K562 (cell line): ENCODE results near the gene TBC1D16. TPM values are rescaled to one million over a fixed set of nuclear protein-coding genes. Genes with fewer than 3 reads are reported as not detected.

Experiments used
- ATAC-seq: fragments of 200-7000 bp; cut with Tn5 transposase; 3 replicates; pipeline ENCODE4 v1.9.1; 2020; ENCODE audit warnings: moderate library complexity
- BruUV-seq: library from RNA; stranded (reverse); fragments of 400-500 nt; replicated peaks from 2 replicates; lab custom pipeline; 2021; lab: Mats Ljungman, UMichigan
- CTCF ChIA-PET: fragments of 300-600 bp; formaldehyde crosslinking; extraction: SDS; loops from one replicate; lab custom pipeline; 2021; ENCODE audit warnings: low intra/inter-chr PET ratio; lab: Yijun Ruan, JAX
- POLR2A ChIA-PET: fragments of 300-600, 350-650 bp; sonication (Branson Sonifier 250); formaldehyde crosslinking; extraction: SDS; loops from one replicate; lab custom pipeline; 2021; ENCODE audit warnings: antibody characterized with exemption, inconsistent platforms; lab: Yijun Ruan, JAX
- DNase-seq, 4 experiments: peaks; one replicate each; pipeline versions ENCODE4 v3.0.0 to v3.0.0-alpha.2; 2011 to 2018; ENCODE audit warnings: low spot score in 3 of 4, mixed read lengths in 3 of 4; ENCODE audit errors: extremely low read depth in 1 of 4
- FAIRE-seq: peaks from 2 replicates; lab custom pipeline; 2011; peaks lifted over from hg19 to GRCh38; lab: Jason Lieb, UNC
- H2AFZ ChIP-seq: 2 replicates; pipeline ENCODE4 v1.6.0; 2011; ENCODE audit warnings: low read depth, low read length, control low read depth, inconsistent platforms
- H3K27ac ChIP-seq: fragments of 200-600 bp; 3 replicates; pipeline ENCODE4 v1.8.0; 2011; ENCODE audit warnings: low read depth, mild to moderate bottlenecking, control low read depth, inconsistent platforms, low read length, moderate library complexity, mixed read lengths; ENCODE audit errors: extremely low read depth
- H3K27me3 ChIP-seq, 2 experiments: fragments of 300-600 bp in 1 of 2; 2 replicates in 1 of 2; 3 replicates in 1 of 2; pipeline versions ENCODE4 v1.6.0 to v1.8.0; 2011; ENCODE audit warnings: inconsistent platforms in 2 of 2, low read length in 2 of 2, mild to moderate bottlenecking in 1 of 2, mixed read lengths in 1 of 2, moderate library complexity in 1 of 2; ENCODE audit not compliant: control insufficient read depth in 2 of 2, insufficient read depth in 2 of 2
- H3K36me3 ChIP-seq: fragments of 300-600 bp; 3 replicates; pipeline ENCODE4 v1.8.0; 2011; ENCODE audit warnings: mild to moderate bottlenecking, low read length, inconsistent platforms; ENCODE audit not compliant: control insufficient read depth, insufficient read depth
- H3K4me1 ChIP-seq, 2 experiments: fragments of 200-600 bp in 1 of 2; replicated peaks in 1 of 2; 2 replicates in 1 of 2; 3 replicates in 1 of 2; pipeline versions ENCODE4 v1.5.1 to v1.8.0; 2011; ENCODE audit warnings: inconsistent platforms in 2 of 2, low read length in 2 of 2, mild to moderate bottlenecking in 1 of 2, mixed read lengths in 1 of 2, moderate library complexity in 1 of 2; ENCODE audit not compliant: control insufficient read depth in 2 of 2, insufficient read depth in 2 of 2
- H3K4me2 ChIP-seq: 2 replicates; pipeline ENCODE4 v1.6.1; 2011; ENCODE audit warnings: low read length, control low read depth, inconsistent platforms, mixed read lengths; ENCODE audit not compliant: insufficient read depth
- H3K4me3 ChIP-seq: fragments of 200-600 bp; sonication (generic), shearing (Covaris generic); 2 replicates; pipeline ENCODE4 v1.5.1; 2016; ENCODE audit warnings: control low read depth, inconsistent platforms
- H3K79me2 ChIP-seq: fragments of 200-600 bp; 3 replicates; pipeline ENCODE4 v1.8.0; 2011; ENCODE audit warnings: low read length, inconsistent platforms; ENCODE audit not compliant: control insufficient read depth, insufficient read depth
- H3K9ac ChIP-seq, 2 experiments: 2 replicates each; pipeline versions ENCODE4 v1.6.0 to v1.6.1; 2011; ENCODE audit warnings: low read depth in 2 of 2, low read length in 2 of 2, control low read depth in 1 of 2, inconsistent platforms in 1 of 2, mild to moderate bottlenecking in 1 of 2, mixed read lengths in 1 of 2; ENCODE audit not compliant: insufficient read depth in 1 of 2
- H3K9me1 ChIP-seq: one replicate; pipeline ENCODE4 v1.6.0; 2011; ENCODE audit warnings: inconsistent platforms, mild to moderate bottlenecking, low read length, moderate library complexity; ENCODE audit not compliant: control insufficient read depth, insufficient read depth
- H3K9me3 ChIP-seq: replicated peaks from 2 replicates; pipeline ENCODE4 v1.5.1; 2011; ENCODE audit warnings: low read depth, low read length, inconsistent platforms; ENCODE audit not compliant: control insufficient read depth, insufficient read depth
- H4K20me1 ChIP-seq: replicated peaks from 2 replicates; pipeline ENCODE4 v1.6.1; 2011; ENCODE audit warnings: low read length, inconsistent platforms, mixed read lengths; ENCODE audit not compliant: control insufficient read depth, insufficient read depth
- GMEB1 ChIP-seq: fragments of 250-450 bp; sonication (Bioruptor Pico); IDR thresholded peaks from 2 replicates; pipeline ENCODE4 v1.4.0; 2020; ENCODE audit warnings: mild to moderate bottlenecking
- ZNF263 ChIP-seq: sonication (generic); formaldehyde crosslinking; IDR thresholded peaks from 2 replicates; pipeline ENCODE4 v1.8.0; 2022; ENCODE audit warnings: mild to moderate bottlenecking, missing genetic modification reagents, borderline replicate concordance
- WGBS: fragments of 100-300 bp; shearing (Covaris generic); methylation state at CpG from one replicate; pipeline ENCODE4 v1.1.6; 2016; ENCODE audit warnings: low coverage, mixed read lengths; ENCODE audit not compliant: insufficient coverage; ENCODE audit errors: missing lambda C conversion rate; 5-methylcytosine and 5-hydroxymethylcytosine counted together
- in situ Hi-C: fragments of 300-500 bp; cut with MboI; formaldehyde crosslinking; loops from 4 replicates; pipeline ENCODE4 v1.15.0; 2018; ENCODE audit warnings: inconsistent platforms, mixed read lengths
- intact Hi-C: fragments of 100-400 bp; cut with micrococcal nuclease; formaldehyde crosslinking; loops from 2 replicates; pipeline ENCODE4 v1.14.2; 2022
- polyA plus RNA-seq, 8 experiments: library from polyadenylated mRNA; depleted of rRNA in 4 of 8; stranded (reverse) in 5 of 8; unstranded in 3 of 8; fragments of >200 nt; fragmentation: Nextera tagmentation in 2 of 8; fragmentation: Illumina TruSeq in 1 of 8; extraction: Ambion mirVana in 2 of 8; extraction: Trizol in 1 of 8; gene quantifications; 2 replicates each; pipeline versions ENCODE4 v1.2.1 to v1.2.3, GENCODE V29; 2011 to 2014; ENCODE audit warnings: inconsistent platforms in 1 of 8, missing spikeins in 1 of 8
- total RNA-seq, 7 experiments: library from RNA; depleted of rRNA in 6 of 7; stranded (reverse); fragments of >200 nt in 6 of 7; fragmentation: Illumina TruSeq in 2 of 7; extraction: Trizol in 2 of 7; gene quantifications; 2 replicates each; pipeline versions ENCODE4 v1.2.1 to v1.2.3, GENCODE V29; 2011 to 2021; ENCODE audit warnings: low replicate concordance in 1 of 7

The TBC1D16 gene
- total and polyA plus RNA-seq, 9 of the 15 experiments (the other 6 are each of a cell fraction or from before 2014, with no cell fraction given), result 0.01 to 0.20 (median 0.03) TPM; not detected in 1

GRCh38 chr17:79992649-79993389, 42.9 kb downstream of the TBC1D16 start:
- Histone ChIP-seq H3K27me3 (peaks cover 37 to 64% of the 10 kb centered on the region in 2 experiments), H3K36me3 (no peaks in the 10 kb centered on the region), H3K79me2 (no peaks in the 10 kb centered on the region), H3K4me1 (peaks cover 16 to 34% of the 10 kb centered on the region in 2 experiments), H3K9me1 (no peaks in the 10 kb centered on the region), H3K9ac (peak overlapping the region in 1 of 2 experiments; percentile 22; a peak in 2 of 4 replicates), H4K20me1 (peaks cover 7% of the 10 kb centered on the region), H3K27ac (no peak overlapping the region), H3K4me2 (no peak overlapping the region), H2AFZ (0 out of 2 replicates have a peak overlapping the region, but pooled peaks have one; percentile 53), H3K4me3 (no peak overlapping the region), H3K9me3 (no peaks in the 10 kb centered on the region)
- DNase-seq (no peak), ATAC-seq (no peak; the same call in 1 of the 3 replicates), FAIRE-seq (no peak)
- no TSS peak for BruUV-seq
- peak; percentile 32; the same call in 1 of the 2 replicates for TF ChIP-seq ZNF263 (CRISPR knock-in tag)
- no peak for TF ChIP-seq GMEB1 (CRISPR knock-in tag)
- ChIA-PET CTCF (no interaction called here), POLR2A (interaction anchor here (1.0 kb wide), 2 partner anchors 17 to 153 kb away, joined by 4 read pairs; partner anchors contain the start of gene CBX4)
- in situ Hi-C loops, result no loop called here
- WGBS, result 54% methylated on average over 10 of the region's 10 CpGs
- intact Hi-C loops, result loop anchor here (5.0 kb wide), 1 partner anchor 181 kb away; no protein-coding TSS in a partner anchor
